ENCODE results near the gene CEP97.
"Not testable (repeated sequence)": the region's sequence is repeated elsewhere in the genome, so short reads cannot be mapped to it uniquely, and the experiment has no call there.

CEP97 gene

GRCh38 chr3:101724329-101725193 is at the start of gene CEP97:
TSS of gene CEP97 (plus strand) at chr3:101724614. CDS start at chr3:101724677, 63 bp downstream.
- H3K4me1 ChIP-seq (ENCODE audit: control insufficient read depth, insufficient read depth, low read length) = no peaks in the 10 kb centered on the region

GRCh38 chr3:101675709-101676215 is 48.7 kb upstream of the CEP97 start:
- Histone ChIP-seq H3K9ac (ENCODE audit: low read length) (no peak overlapping the region), H3K4me1 (ENCODE audit: control insufficient read depth, insufficient read depth, low read length) (peaks cover 12% of the 10 kb centered on the region), H3K4me3 (ENCODE audit: low read length) (peak overlapping the region; percentile 100), H3K27me3 (ENCODE audit: control insufficient read depth, insufficient read depth, low read length) (no peaks in the 10 kb centered on the region), H3K27ac (ENCODE audit: low read depth, low read length) (peak overlapping the region; percentile 96), H3K36me3 (ENCODE audit: control insufficient read depth, insufficient read depth, low read length) (peaks cover 8% of the 10 kb centered on the region)

More at GRCh38 chr3:101724329-101725193, at the start of gene CEP97:
- peak within 1 kb of the TSS; percentile 62 for H3K27ac ChIP-seq (ENCODE audit: low read depth, low read length)
- H3K4me3 ChIP-seq (ENCODE audit: low read length) = peak within 1 kb of the TSS; percentile 98
- no peaks in the 10 kb centered on the region for H3K36me3 ChIP-seq (ENCODE audit: control insufficient read depth, insufficient read depth, low read length)
- no peaks in the 10 kb centered on the region for H3K27me3 ChIP-seq (ENCODE audit: control insufficient read depth, insufficient read depth, low read length)
- H3K9ac ChIP-seq (ENCODE audit: low read length) = peak within 1 kb of the TSS; percentile 86

GRCh38 chr3:101676216-101676764 is 48.1 kb upstream of the CEP97 start:
- Histone ChIP-seq H3K4me3 (ENCODE audit: low read length) (peak overlapping the region; percentile 100), H3K9ac (ENCODE audit: low read length) (peak overlapping the region; percentile 95), H3K4me1 (ENCODE audit: control insufficient read depth, insufficient read depth, low read length) (peaks cover 12% of the 10 kb centered on the region), H3K27ac (ENCODE audit: low read depth, low read length) (peak overlapping the region; percentile 96), H3K27me3 (ENCODE audit: control insufficient read depth, insufficient read depth, low read length) (no peaks in the 10 kb centered on the region), H3K36me3 (ENCODE audit: control insufficient read depth, insufficient read depth, low read length) (peaks cover 9% of the 10 kb centered on the region)

GRCh38 chr3:101676765-101677435 is 47.5 kb upstream of the CEP97 start, which contains the start of gene ZBTB11:
TSS of gene ZBTB11 (minus strand) at chr3:101677132. CDS start at chr3:101676914, 218 bp downstream.
- Histone ChIP-seq H3K4me1 (ENCODE audit: control insufficient read depth, insufficient read depth, low read length) (peaks cover 12% of the 10 kb centered on the region), H3K4me3 (ENCODE audit: low read length) (peak within 1 kb of the TSS; percentile 100), H3K27me3 (ENCODE audit: control insufficient read depth, insufficient read depth, low read length) (no peaks in the 10 kb centered on the region), H3K9ac (ENCODE audit: low read length) (peak within 1 kb of the TSS; percentile 95), H3K36me3 (ENCODE audit: control insufficient read depth, insufficient read depth, low read length) (peaks cover 14% of the 10 kb centered on the region), H3K27ac (ENCODE audit: low read depth, low read length) (peak within 1 kb of the TSS; percentile 96)

- Histone ChIP-seq H3K27ac (ENCODE audit: low read depth, low read length) (peak overlapping the region; percentile 96), H3K36me3 (ENCODE audit: control insufficient read depth, insufficient read depth, low read length) (peaks cover 19% of the 10 kb centered on the region), H3K4me3 (ENCODE audit: low read length) (peak overlapping the region; percentile 58), H3K27me3 (ENCODE audit: control insufficient read depth, insufficient read depth, low read length) (no peaks in the 10 kb centered on the region), H3K9ac (ENCODE audit: low read length) (no peak overlapping the region), H3K4me1 (ENCODE audit: control insufficient read depth, insufficient read depth, low read length) (peaks cover 12% of the 10 kb centered on the region)
Observed at GRCh38 chr3:101677436-101678286, 46.8 kb upstream of the CEP97 start.

- peaks cover 19% of the 10 kb centered on the region for H3K36me3 ChIP-seq (ENCODE audit: control insufficient read depth, insufficient read depth, low read length)
- H3K4me3 ChIP-seq (ENCODE audit: low read length); H3K27ac ChIP-seq (ENCODE audit: low read depth, low read length); H3K27me3 ChIP-seq (ENCODE audit: control insufficient read depth, insufficient read depth, low read length); H3K9ac ChIP-seq (ENCODE audit: low read length): not testable (repeated sequence)
- H3K4me1 ChIP-seq (ENCODE audit: control insufficient read depth, insufficient read depth, low read length) = peaks cover 12% of the 10 kb centered on the region
Observed at GRCh38 chr3:101678837-101679236, 45.6 kb upstream of the CEP97 start.

GRCh38 chr3:101680466-101680865 is 43.9 kb upstream of the CEP97 start:
- no peak overlapping the region for H3K27ac ChIP-seq (ENCODE audit: low read depth, low read length)
- H3K27me3 ChIP-seq (ENCODE audit: control insufficient read depth, insufficient read depth, low read length) = no peaks in the 10 kb centered on the region
- no peak overlapping the region for H3K9ac ChIP-seq (ENCODE audit: low read length)
- peaks cover 19% of the 10 kb centered on the region for H3K4me1 ChIP-seq (ENCODE audit: control insufficient read depth, insufficient read depth, low read length)
- no peak overlapping the region for H3K4me3 ChIP-seq (ENCODE audit: low read length)
- peaks cover 21% of the 10 kb centered on the region for H3K36me3 ChIP-seq (ENCODE audit: control insufficient read depth, insufficient read depth, low read length)

- H3K36me3 ChIP-seq (ENCODE audit: control insufficient read depth, insufficient read depth, low read length) = peaks cover 21% of the 10 kb centered on the region
- peaks cover 13% of the 10 kb centered on the region for H3K4me1 ChIP-seq (ENCODE audit: control insufficient read depth, insufficient read depth, low read length)
- no peak overlapping the region for H3K9ac ChIP-seq (ENCODE audit: low read length)
- H3K27ac ChIP-seq (ENCODE audit: low read depth, low read length) = peak overlapping the region; percentile 43
- no peaks in the 10 kb centered on the region for H3K27me3 ChIP-seq (ENCODE audit: control insufficient read depth, insufficient read depth, low read length)
- peak overlapping the region; percentile 74 for H3K4me3 ChIP-seq (ENCODE audit: low read length)
Observed at GRCh38 chr3:101685050-101685400, 39.4 kb upstream of the CEP97 start.

- Histone ChIP-seq H3K4me3 (ENCODE audit: low read length) (peak overlapping the region; percentile 74), H3K36me3 (ENCODE audit: control insufficient read depth, insufficient read depth, low read length) (peaks cover 16% of the 10 kb centered on the region), H3K27me3 (ENCODE audit: control insufficient read depth, insufficient read depth, low read length) (no peaks in the 10 kb centered on the region), H3K9ac (ENCODE audit: low read length) (peak overlapping the region; percentile 95), H3K27ac (ENCODE audit: low read depth, low read length) (peak overlapping the region; percentile 95), H3K4me1 (ENCODE audit: control insufficient read depth, insufficient read depth, low read length) (peaks cover 13% of the 10 kb centered on the region)
Observed at GRCh38 chr3:101685870-101686307, 38.5 kb upstream of the CEP97 start.

- peak overlapping the region; percentile 32 for H3K9ac ChIP-seq (ENCODE audit: low read length)
- H3K27ac ChIP-seq (ENCODE audit: low read depth, low read length) = peak overlapping the region; percentile 95
- peak overlapping the region; percentile 74 for H3K4me3 ChIP-seq (ENCODE audit: low read length)
- peaks cover 13% of the 10 kb centered on the region for H3K4me1 ChIP-seq (ENCODE audit: control insufficient read depth, insufficient read depth, low read length)
- H3K36me3 ChIP-seq (ENCODE audit: control insufficient read depth, insufficient read depth, low read length) = peaks cover 4% of the 10 kb centered on the region
- H3K27me3 ChIP-seq (ENCODE audit: control insufficient read depth, insufficient read depth, low read length) = no peaks in the 10 kb centered on the region
Observed at GRCh38 chr3:101687142-101687931, 37.1 kb upstream of the CEP97 start.

GRCh38 chr3:101689286-101689685 is 35.1 kb upstream of the CEP97 start:
- H3K27ac ChIP-seq (ENCODE audit: low read depth, low read length) = no peak overlapping the region
- H3K4me3 ChIP-seq (ENCODE audit: low read length) = no peak overlapping the region

More at GRCh38 chr3:101689286-101689685, 35.1 kb upstream of the CEP97 start:
- peaks cover 13% of the 10 kb centered on the region for H3K4me1 ChIP-seq (ENCODE audit: control insufficient read depth, insufficient read depth, low read length)
- no peaks in the 10 kb centered on the region for H3K27me3 ChIP-seq (ENCODE audit: control insufficient read depth, insufficient read depth, low read length)
- no peak overlapping the region for H3K9ac ChIP-seq (ENCODE audit: low read length)
- peaks cover 3% of the 10 kb centered on the region for H3K36me3 ChIP-seq (ENCODE audit: control insufficient read depth, insufficient read depth, low read length)

Measured in rectal smooth muscle tissue (tissue), 1 donor.